NB4 (cell line): ENCODE data around the gene ZBTB3.
A peak's percentile ranks its signal among the peaks of the same experiment; 100 is the strongest.
"Not testable (repeated sequence)": the region's sequence is repeated elsewhere in the genome, so short reads cannot be mapped to it uniquely, and the experiment has no call there.

ENCODE experiments used
- DNase-seq: peaks from one replicate; pipeline ENCODE4 v3.0.0; 2010; ENCODE audit warnings: low read depth
- H3K4me3 ChIP-seq: one replicate; pipeline ENCODE4 v1.5.1; 2011; ENCODE audit warnings: mild to moderate bottlenecking, low read depth, low read length, moderate library complexity
- MAX ChIP-seq: IDR thresholded peaks from 2 replicates; pipeline ENCODE4 v1.6.1; 2011; ENCODE audit warnings: low read depth, low read length
- MYC ChIP-seq: IDR thresholded peaks from 2 replicates; pipeline ENCODE4 v1.6.1; 2011; ENCODE audit warnings: low read depth, low read length
- POLR2A ChIP-seq: IDR thresholded peaks from 2 replicates; pipeline ENCODE4 v1.6.1; 2011; ENCODE audit warnings: mild to moderate bottlenecking; ENCODE audit not compliant: insufficient read length; ENCODE audit errors: extremely low read depth
- TF ChIP-seq, protein P1 (sequence below): IDR thresholded peaks from one replicate; pipeline ENCODE4 v1.5.1; 2012; ENCODE audit warnings: low read depth, low read length

The ZBTB3 gene

GRCh38 chr11:62705413-62705812 is 48.5 kb downstream of the ZBTB3 start:
- H3K4me3 ChIP-seq: peak overlapping the region; percentile 80
- TF ChIP-seq POLR2A: no peak
- no peak for TF ChIP-seq MYC
- TF ChIP-seq, protein P1, sequence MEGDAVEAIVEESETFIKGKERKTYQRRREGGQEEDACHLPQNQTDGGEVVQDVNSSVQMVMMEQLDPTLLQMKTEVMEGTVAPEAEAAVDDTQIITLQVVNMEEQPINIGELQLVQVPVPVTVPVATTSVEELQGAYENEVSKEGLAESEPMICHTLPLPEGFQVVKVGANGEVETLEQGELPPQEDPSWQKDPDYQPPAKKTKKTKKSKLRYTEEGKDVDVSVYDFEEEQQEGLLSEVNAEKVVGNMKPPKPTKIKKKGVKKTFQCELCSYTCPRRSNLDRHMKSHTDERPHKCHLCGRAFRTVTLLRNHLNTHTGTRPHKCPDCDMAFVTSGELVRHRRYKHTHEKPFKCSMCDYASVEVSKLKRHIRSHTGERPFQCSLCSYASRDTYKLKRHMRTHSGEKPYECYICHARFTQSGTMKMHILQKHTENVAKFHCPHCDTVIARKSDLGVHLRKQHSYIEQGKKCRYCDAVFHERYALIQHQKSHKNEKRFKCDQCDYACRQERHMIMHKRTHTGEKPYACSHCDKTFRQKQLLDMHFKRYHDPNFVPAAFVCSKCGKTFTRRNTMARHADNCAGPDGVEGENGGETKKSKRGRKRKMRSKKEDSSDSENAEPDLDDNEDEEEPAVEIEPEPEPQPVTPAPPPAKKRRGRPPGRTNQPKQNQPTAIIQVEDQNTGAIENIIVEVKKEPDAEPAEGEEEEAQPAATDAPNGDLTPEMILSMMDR: no peak
- no peak for TF ChIP-seq MAX
- DNase-seq: peak; percentile 34

DNA sequence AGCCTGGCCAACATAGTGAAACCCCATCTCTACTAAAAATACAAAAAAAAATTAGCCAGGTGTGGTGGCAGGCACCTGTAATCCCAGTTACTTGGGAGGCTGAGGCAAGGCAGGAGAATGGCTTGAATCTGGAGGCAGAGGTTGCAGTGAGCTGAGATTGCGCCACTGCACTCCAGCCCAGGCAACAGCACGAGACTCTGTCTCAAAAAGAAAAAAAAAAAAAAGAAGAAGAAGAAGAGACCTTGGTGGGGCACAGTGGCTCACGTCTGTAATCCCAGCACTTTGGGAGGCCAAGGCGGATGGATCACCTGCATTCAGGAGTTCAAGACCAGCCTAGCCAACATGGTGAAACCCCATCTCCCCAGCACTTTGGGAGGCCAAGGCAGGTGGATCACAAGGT is 50.0 kb downstream of the ZBTB3 start:
- H3K4me3 ChIP-seq, DNase-seq: not testable (repeated sequence)

- DNase-seq: no peak
- no peak for TF ChIP-seq POLR2A
- no peak for TF ChIP-seq MYC
- TF ChIP-seq, protein P1: no peak
- no peak for TF ChIP-seq MAX
- H3K4me3 ChIP-seq: no peak overlapping the region
Observed at GRCh38 chr11:62702246-62702645, 51.7 kb downstream of the ZBTB3 start.
